ENCODE data around the gene GPS1.

GRCh38 chr17:82073446-82073845 lies 21.7 kb downstream of the GPS1 start:
- TF ChIP-seq CTCF (IDR thresholded peaks at IDR 0.05; ENCODE audit: insufficient read depth, low read length, poor library complexity, severe bottlenecking) (no peak), EZH2phosphoT487 (conservative IDR thresholded peaks at IDR 0.05; ENCODE audit: low read length) (no peak)
